ENCODE data around the gene NEK11.

Gene NEK11

GRCh38 chr3:131228522-131228921, 201.8 kb downstream of the NEK11 start:
- DNase-seq: no peak

- DNase-seq: no peak
These were observed 205.2 kb downstream of the NEK11 start for GRCh38 chr3:131231710-131232389.

DNA sequence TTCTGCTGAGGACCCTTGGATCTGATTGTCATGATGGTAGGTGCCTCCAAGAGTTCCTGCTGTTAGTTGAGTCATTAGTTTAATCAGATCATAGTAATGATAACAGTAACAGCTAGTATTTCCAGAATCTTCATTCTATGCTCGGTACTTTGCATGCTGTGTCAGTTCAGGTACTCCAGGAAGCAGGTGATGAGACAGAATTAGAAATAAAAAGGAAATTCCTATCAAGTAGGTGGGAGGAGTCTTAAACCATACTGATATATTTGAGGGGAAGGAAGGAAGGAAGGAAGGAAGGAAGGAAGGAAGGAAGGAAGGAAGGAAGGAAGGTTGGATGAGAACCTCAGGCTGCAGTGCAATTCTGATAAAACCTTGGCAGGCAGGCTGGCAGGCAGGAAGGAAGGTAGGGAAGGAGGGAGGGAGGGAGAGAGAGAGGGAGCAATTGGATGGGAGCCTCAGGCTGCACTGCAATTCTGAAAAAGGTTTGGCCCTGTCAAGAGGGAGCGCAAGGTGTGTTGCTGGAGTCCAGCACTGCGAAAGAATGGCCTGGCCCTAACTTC, 206.1 kb downstream of the NEK11 start:
- no peak for DNase-seq

DNA sequence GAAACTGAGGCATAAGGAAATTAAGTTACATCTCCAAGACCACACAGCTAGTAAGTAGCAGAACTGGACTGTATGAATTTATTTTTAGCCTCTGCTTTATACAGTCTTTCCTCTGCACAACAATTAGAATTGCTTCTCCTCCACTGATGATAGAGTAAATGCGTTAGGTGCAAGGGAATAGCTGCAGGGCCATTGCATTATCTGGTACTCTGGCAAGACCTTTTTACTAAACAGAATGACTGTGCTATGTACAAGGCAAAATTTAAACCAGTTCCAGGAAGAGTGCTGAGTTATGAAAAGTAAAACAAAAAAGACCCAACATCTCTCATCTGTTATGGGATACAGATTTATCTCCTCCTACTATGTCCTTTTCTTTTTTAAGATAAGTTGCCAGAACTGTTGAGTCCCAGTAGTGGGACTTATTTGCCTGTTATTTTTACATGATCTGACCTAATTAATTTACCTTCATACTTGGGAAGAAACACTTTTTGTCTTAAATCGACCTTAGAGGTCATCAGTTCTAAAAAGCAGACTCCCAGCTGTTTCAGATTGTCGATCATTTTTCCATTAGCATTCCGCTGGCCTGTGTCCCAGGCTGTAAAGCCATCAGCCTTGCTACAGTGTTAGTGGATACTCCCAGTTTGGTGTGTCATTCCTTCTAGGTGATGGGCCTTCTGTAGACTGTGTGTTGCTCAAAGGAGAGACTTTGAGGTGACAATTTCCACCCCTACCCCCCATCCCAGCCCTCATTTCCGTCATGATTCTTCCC, 207.4 kb downstream of the NEK11 start:
- no peak for DNase-seq

DNA sequence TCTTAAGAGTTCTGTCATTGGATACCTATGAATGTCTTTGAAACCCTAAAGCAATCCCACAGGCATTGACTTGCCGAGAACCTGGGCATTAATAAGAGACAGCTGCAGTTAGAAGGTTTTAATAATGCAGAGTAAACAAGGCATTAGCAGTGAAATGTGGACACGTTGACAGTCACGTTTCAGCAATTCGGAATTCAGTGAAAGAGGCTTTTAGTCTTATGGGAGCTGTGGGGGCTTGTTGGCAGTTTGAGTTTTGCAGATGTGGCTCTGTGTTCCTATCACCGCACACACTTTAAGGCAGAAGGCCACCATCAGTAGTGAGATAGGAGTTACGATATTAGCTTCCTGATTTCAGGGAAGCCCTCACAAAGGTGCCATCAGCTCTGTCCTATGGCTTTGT, 209.7 kb downstream of the NEK11 start:
- no peak for DNase-seq

GRCh38 chr3:131238496-131238895, 211.8 kb downstream of the NEK11 start:
- no peak for DNase-seq

DNA sequence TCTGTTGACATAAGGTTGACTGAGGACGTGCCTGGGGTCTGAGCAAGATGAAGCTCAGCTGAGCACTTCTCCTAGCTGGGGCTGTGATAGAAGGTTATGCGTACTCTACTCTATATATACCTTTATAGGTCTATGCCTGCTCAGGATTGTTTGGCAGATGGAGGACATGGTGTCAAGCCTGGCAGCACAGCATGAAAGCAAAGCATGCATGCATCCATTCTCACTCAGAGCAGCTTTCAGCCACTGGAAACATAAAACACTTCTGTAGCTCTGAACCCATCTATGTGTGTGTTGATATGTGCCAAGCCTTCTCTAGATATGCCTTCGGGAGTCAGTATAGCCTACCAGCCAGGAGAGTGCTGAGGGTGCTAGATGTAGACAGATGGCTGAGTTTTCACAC, 212.6 kb downstream of the NEK11 start:
- no peak for DNase-seq

DNA sequence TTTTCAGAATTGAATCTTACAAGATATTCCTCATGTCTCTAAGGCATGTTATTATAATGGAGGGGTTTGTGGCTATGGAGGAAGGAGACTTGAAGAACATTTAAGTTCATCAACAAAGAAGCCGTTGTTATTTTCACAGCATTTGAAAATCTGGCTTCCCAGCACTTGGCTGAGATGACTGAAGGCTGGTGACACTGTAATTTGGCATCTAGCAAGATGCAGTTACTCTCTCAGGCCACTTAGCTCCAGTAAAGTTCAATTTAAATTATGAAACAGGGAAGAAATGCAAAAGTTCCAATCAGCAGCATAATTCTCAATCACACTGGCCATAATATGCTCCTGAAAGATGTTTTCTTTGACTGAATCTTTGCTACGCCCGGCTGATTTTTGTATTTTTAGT, 215.5 kb downstream of the NEK11 start:
- no peak for DNase-seq

- no peak for DNase-seq
These were observed 223.8 kb downstream of the NEK11 start for GRCh38 chr3:131250466-131250865.

GRCh38 chr3:131260525-131260924, 233.8 kb downstream of the NEK11 start:
- DNase-seq: no peak

- no peak for DNase-seq
These were observed 234.4 kb downstream of the NEK11 start for GRCh38 chr3:131261104-131261503.

DNA sequence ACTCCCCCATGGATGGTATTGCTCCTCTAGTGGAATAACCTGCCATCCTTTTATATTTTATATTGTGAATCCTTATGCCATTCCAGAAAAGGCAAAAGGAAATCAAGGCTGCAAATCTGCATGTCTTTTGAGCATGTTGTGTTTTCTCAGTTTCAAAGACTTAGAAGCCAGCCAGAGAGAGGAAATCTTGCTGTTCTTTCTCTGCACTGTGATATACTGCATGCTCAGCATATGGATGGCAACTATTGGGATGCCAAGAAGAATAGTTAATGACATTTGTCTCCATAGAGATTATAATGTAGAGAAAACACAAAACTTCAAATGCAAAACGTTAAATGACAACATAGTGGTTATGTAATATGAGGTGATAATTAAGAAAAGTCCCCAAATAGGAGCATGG, 248.9 kb downstream of the NEK11 start:
- no peak for DNase-seq

- no peak for DNase-seq
These were observed 251.3 kb downstream of the NEK11 start for GRCh38 chr3:131277836-131278497.

GRCh38 chr3:131279577-131279976, 252.9 kb downstream of the NEK11 start:
- DNase-seq: no peak

DNA sequence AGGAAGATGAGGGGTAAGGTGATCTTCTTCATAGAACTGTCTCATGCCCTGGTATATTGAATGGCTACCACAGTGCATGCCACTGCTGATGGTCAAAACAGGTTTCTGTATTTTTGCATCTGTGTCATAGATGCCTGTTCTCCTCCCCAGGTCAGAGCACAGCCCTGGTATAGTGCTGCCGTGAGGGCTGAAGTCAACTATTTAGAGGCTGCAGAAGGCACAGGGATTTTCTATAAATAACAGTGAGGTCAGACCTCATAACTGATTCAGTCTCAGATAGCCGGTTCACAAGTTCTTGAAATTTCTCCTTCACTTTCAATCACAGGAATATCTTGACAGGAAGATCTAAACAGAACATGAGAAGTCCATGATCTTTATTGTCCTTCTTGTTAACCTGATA, 255.7 kb downstream of the NEK11 start:
- no peak for DNase-seq

GRCh38 chr3:131282967-131283366, 256.3 kb downstream of the NEK11 start:
- DNase-seq: no peak

DNA sequence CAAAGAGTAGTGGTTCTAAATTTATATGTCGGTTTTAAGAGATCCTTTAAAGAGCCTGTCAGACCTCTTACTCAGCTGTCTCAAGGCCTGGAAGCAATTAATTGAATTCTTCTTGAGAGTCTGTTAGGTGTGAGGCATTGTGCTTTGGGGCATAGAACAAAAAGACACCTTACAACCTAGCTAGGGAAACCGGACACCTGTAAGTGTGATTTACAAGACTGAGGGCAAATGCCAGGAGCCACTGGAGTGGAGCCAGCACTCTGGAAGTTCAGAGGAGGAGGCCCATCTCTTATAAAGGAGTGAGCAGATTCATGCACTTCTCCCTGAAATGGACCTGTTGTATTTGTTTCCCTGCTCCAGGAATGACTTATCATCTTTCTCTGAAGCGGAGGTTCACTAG, 257.2 kb downstream of the NEK11 start:
- DNase-seq: no peak

DNA sequence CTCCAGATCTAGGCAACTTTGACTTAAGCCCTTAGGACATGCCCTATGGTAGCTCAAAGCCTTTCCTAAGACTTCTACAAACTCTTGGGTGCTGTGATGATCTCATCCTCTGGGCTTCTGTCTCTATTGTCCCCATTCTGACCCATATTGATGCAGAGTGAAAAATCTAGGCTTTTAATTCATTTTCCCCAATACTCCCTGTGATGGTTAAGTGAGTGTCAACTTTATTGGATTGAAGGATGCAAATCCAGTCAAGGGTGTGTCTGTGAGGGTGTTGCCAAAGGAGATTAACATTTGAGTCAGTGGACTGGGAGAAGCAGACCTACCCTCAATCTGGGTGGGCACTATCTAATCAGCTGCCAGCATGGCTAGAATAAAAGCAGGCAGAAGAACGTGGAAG, 257.6 kb downstream of the NEK11 start:
- no peak for DNase-seq

GRCh38 chr3:131285456-131285855, 258.8 kb downstream of the NEK11 start:
- DNase-seq: no peak

DNA sequence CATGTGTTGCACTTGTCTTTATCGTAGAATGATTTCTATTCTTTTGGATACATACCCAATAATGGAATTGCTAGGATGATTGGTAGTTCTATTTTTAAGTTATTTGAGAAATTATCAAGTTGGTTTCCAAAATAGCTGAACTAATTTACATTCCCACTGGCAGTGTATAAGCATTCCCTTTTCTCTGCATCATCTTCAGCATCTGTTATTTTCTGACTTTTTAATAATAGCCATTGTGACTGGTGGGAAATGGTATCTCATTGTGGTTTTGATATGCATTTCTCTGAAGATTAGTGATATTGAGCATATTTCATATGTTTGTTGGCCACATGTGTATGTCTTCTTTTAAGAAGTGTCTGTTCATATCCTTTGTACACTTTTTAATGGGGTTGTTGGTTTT, 273.2 kb downstream of the NEK11 start:
- no peak for DNase-seq

- DNase-seq: no peak
These were observed 277.2 kb downstream of the NEK11 start for GRCh38 chr3:131303848-131304247.

DNA sequence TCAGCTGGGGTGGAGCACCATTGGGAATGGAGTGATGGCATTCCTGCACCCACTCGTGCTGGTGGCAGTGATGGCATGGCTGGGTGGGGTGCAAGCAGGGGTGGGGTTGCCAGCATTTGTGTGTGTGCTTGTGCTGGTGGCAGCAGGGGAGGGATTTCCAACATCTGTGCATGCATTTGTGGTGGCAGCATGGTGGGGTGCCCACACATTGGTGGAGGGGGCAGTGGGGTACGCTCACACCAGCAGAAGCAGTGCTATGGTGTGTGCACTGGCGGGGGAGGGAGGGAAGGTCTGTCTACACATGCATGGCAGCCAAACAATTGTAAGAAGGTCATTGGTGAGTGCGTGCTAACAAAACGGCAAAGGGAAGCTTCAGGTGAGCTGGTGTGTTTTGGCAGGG, 278.2 kb downstream of the NEK11 start:
- DNase-seq: no peak

DNA sequence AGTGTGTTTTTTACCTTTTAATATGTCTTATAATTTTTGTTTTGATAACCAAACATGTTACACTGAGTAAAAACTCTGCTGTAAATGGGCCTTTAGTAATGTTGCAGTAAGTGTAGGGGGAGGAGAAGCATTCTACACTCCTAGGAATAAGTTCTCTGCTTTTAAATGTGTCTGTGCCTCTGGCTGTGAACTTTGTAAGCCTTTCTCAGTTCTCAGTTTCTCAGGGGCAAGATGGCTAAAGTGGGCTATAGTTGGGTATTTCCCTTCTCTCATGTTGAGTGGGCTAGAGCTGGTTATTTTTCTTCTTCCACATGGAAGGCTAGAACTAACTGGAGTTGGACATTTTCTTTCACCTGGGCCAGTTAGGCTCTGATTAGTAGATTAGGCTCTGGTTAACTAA, 279.6 kb downstream of the NEK11 start:
- no peak for DNase-seq

DNA sequence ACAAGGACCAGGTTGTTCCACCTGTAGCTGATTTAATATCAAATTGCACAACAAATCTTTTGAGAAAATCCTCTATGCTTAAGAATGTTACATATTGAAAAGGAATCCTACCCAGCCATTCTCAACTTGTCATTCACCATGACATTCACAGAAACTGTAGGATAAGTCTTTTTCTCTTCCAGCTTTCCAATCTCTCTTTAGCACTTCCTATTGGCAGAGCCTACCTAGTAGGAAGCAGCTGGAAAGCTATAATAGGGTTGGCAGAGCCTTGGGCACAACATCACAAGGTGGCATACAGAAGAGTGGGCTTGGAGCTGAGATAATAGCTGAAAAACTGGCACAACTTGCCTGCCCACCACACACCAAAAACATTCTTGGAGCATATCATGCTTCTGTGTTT, 287.6 kb downstream of the NEK11 start:
- DNase-seq: no peak

All from activated CD4-positive, CD25-positive, alpha-beta regulatory T cell treated with anti-CD3 and anti-CD28 coated beads, Interleukin-2, amount 50 U/mL, for 72 hours (primary cell).